Fibroblast of villous mesenchyme (primary cell): ENCODE measurements around the gene COL27A1. TPM values are rescaled to one million over a fixed set of nuclear protein-coding genes. Genes with fewer than 3 reads are reported as not detected.

ENCODE experiments used
- DNase-seq: peaks from one replicate; pipeline ENCODE4 v3.0.0-alpha.2; 2010; ENCODE audit warnings: low read depth
- H3K4me3 ChIP-seq: 2 replicates; pipeline ENCODE4 v1.5.1; 2011; ENCODE audit warnings: low read depth, mild to moderate bottlenecking, low read length
- CTCF ChIP-seq: IDR thresholded peaks from 2 replicates; pipeline ENCODE4 v1.5.1; 2012; ENCODE audit warnings: low read depth, mild to moderate bottlenecking, low read length; ENCODE audit not compliant: insufficient read depth
- total RNA-seq: library from RNA; depleted of rRNA; stranded (reverse); fragments of >200 nt; gene quantifications from 2 replicates; pipeline ENCODE4 v1.2.3, GENCODE V29; 2012

Gene COL27A1
- total RNA-seq, 1 donor, result 23.3 TPM

- H3K4me3 ChIP-seq, result no peak overlapping the region
- no peak for DNase-seq
- no peak for TF ChIP-seq CTCF
Observed at GRCh38 chr9:114256827-114257328, 101.5 kb downstream of the COL27A1 start.

- no peak for DNase-seq
Observed at GRCh38 chr9:114258218-114258617, 102.9 kb downstream of the COL27A1 start.

GRCh38 chr9:114258866-114259797 lies 103.8 kb downstream of the COL27A1 start:
- H3K4me3 ChIP-seq, result no peak overlapping the region
- TF ChIP-seq CTCF, result no peak
- no peak for DNase-seq

More at GRCh38 chr9:114258218-114258617, 102.9 kb downstream of the COL27A1 start:
- TF ChIP-seq CTCF, result no peak
- H3K4me3 ChIP-seq, result no peak overlapping the region

GRCh38 chr9:114259798-114260523 lies 104.6 kb downstream of the COL27A1 start:
- TF ChIP-seq CTCF, result no peak
- no peak overlapping the region for H3K4me3 ChIP-seq
- DNase-seq, result peak; percentile 33

GRCh38 chr9:114261026-114261425 lies 105.7 kb downstream of the COL27A1 start:
- no peak for TF ChIP-seq CTCF
- DNase-seq, result no peak
- H3K4me3 ChIP-seq, result no peak overlapping the region

- no peak overlapping the region for H3K4me3 ChIP-seq
- TF ChIP-seq CTCF, result no peak
- no peak for DNase-seq
Observed at GRCh38 chr9:114261987-114262386, 106.7 kb downstream of the COL27A1 start.
